HUDEP-2 (cell line): ENCODE measurements around the gene TP63.

Source experiments
- DNase-seq, 76 experiments: peaks; one replicate each; lab custom pipeline; 2025; ENCODE audit not compliant: unreplicated experiment in 76 of 76; lab: John Stamatoyannopoulos, UW

Gene TP63

GRCh38 chr3:189842681-189843602, 211.8 kb downstream of the TP63 start:
- no peak for DNase-seq

GRCh38 chr3:189845069-189845468, 213.9 kb downstream of the TP63 start:
- DNase-seq: no peak

GRCh38 chr3:189848395-189849040, 217.3 kb downstream of the TP63 start:
- DNase-seq: no peak

GRCh38 chr3:189849262-189849661, 218.1 kb downstream of the TP63 start:
- no peak for DNase-seq

- no peak for DNase-seq
Measured at GRCh38 chr3:189851682-189852081, 220.5 kb downstream of the TP63 start.

GRCh38 chr3:189853906-189854305, 222.7 kb downstream of the TP63 start:
- DNase-seq: no peak

- no peak for DNase-seq
Measured at GRCh38 chr3:189860296-189860695, 229.1 kb downstream of the TP63 start.

- DNase-seq: no peak
Measured at GRCh38 chr3:189862385-189862998, 231.3 kb downstream of the TP63 start.

GRCh38 chr3:189863031-189863430, 231.8 kb downstream of the TP63 start:
- DNase-seq: no peak

- DNase-seq: no peak
Measured at GRCh38 chr3:189868061-189868460, 236.9 kb downstream of the TP63 start.

- DNase-seq: no peak
Measured at GRCh38 chr3:189869165-189869564, 238.0 kb downstream of the TP63 start.

- no peak for DNase-seq
Measured at GRCh38 chr3:189871418-189871817, 240.2 kb downstream of the TP63 start.

GRCh38 chr3:189883113-189883753, 252.0 kb downstream of the TP63 start:
- no peak for DNase-seq

GRCh38 chr3:189890496-189890895, 259.3 kb downstream of the TP63 start:
- DNase-seq: no peak

GRCh38 chr3:189896533-189896932, 265.3 kb downstream of the TP63 start:
- no peak for DNase-seq

- DNase-seq: no peak
Measured at GRCh38 chr3:189897406-189897805, 266.2 kb downstream of the TP63 start.

- DNase-seq: no peak
Measured at GRCh38 chr3:189898559-189899153, 267.5 kb downstream of the TP63 start.

GRCh38 chr3:189899186-189899585, 268.0 kb downstream of the TP63 start:
- no peak for DNase-seq

GRCh38 chr3:189900578-189900977, 269.4 kb downstream of the TP63 start:
- no peak for DNase-seq

GRCh38 chr3:189901481-189901880, 270.3 kb downstream of the TP63 start:
- no peak for DNase-seq
